HG02870 (cell line): ENCODE data around the gene MAZ.
"Not testable (repeated sequence)": the region's sequence is repeated elsewhere in the genome, so short reads cannot be mapped to it uniquely, and the experiment has no call there.

Experiments
- ATAC-seq: cut with Tn5 transposase; IDR thresholded peaks from one replicate; pipeline ENCODE4 v1.9.1; 2021; ENCODE audit warnings: mild to moderate bottlenecking, moderate library complexity; ENCODE audit not compliant: unreplicated experiment

Gene MAZ

GRCh38 chr16:29784157-29784556 is 22.2 kb upstream of the MAZ start:
- ATAC-seq, result no peak

- no peak for ATAC-seq
Observed at GRCh38 chr16:29784901-29785500, 21.3 kb upstream of the MAZ start.

- ATAC-seq, result not testable (repeated sequence)
Observed at GRCh38 chr16:29787155-29787554, 19.2 kb upstream of the MAZ start.

GRCh38 chr16:29789775-29790182 is 16.6 kb upstream of the MAZ start:
- no peak for ATAC-seq

GRCh38 chr16:29790183-29790948 is 16.0 kb upstream of the MAZ start, which contains the start of gene KIF22:
Gene KIF22, plus strand, starts transcription at chr16:29790751. Its CDS starts 9 bp downstream, at chr16:29790760.
- ATAC-seq, result peak; percentile 89

- ATAC-seq, result no peak
Observed at GRCh38 chr16:29790949-29791844, 15.1 kb upstream of the MAZ start.

- no peak for ATAC-seq
Observed at GRCh38 chr16:29791845-29792807, 14.2 kb upstream of the MAZ start.

GRCh38 chr16:29793153-29793552 is 13.2 kb upstream of the MAZ start:
- ATAC-seq, result not testable (repeated sequence)

GRCh38 chr16:29794231-29794710 is 12.1 kb upstream of the MAZ start:
- no peak for ATAC-seq

GRCh38 chr16:29802416-29802935 is 3.9 kb upstream of the MAZ start:
- ATAC-seq, result no peak

- ATAC-seq, result no peak
Observed at GRCh38 chr16:29804020-29804419, 2.3 kb upstream of the MAZ start.

GRCh38 chr16:29804455-29805231 is 1.7 kb upstream of the MAZ start:
- no peak for ATAC-seq

GRCh38 chr16:29805232-29806098 is 864 bp upstream of the MAZ start:
- ATAC-seq, result peak; percentile 51

GRCh38 chr16:29806641-29807425 is 504 bp downstream of the MAZ start:
- no peak for ATAC-seq

GRCh38 chr16:29807426-29808218 is 1.3 kb downstream of the MAZ start:
- no peak for ATAC-seq

- ATAC-seq, result no peak
Observed at GRCh38 chr16:29808219-29808900, 2.0 kb downstream of the MAZ start.
